BLaER1 treated with 17β-estradiol and CSF1 and Interleukin-3, amounts not matched to agents 10 nM and 100 nM (cell line): ENCODE results near the gene GRAPL.
"Not testable (repeated sequence)": the region's sequence is repeated elsewhere in the genome, so short reads cannot be mapped to it uniquely, and the experiment has no call there.

Source experiments
- H3K27ac ChIP-seq, 11 experiments: shearing (Covaris generic); formaldehyde crosslinking; 2 replicates each; pipeline ENCODE4 v1.8.1; 2022
- H3K27me3 ChIP-seq, 11 experiments: shearing (Covaris generic); formaldehyde crosslinking; 2 replicates each; pipeline ENCODE4 v1.8.1; 2022
- H3K36me3 ChIP-seq, 11 experiments: shearing (Covaris generic); formaldehyde crosslinking; 2 replicates each; pipeline ENCODE4 v1.8.1; 2022
- H3K4me1 ChIP-seq, 10 experiments: shearing (Covaris generic); formaldehyde crosslinking; 2 replicates each; pipeline ENCODE4 v1.8.1; 2022
- H3K4me2 ChIP-seq, 11 experiments: shearing (Covaris generic); formaldehyde crosslinking; 2 replicates each; pipeline ENCODE4 v1.8.1; 2022
- H3K4me3 ChIP-seq, 10 experiments: shearing (Covaris generic); formaldehyde crosslinking; 2 replicates each; pipeline ENCODE4 v1.8.1; 2022
- H3K9ac ChIP-seq, 11 experiments: shearing (Covaris generic); formaldehyde crosslinking; 2 replicates each; pipeline ENCODE4 v1.8.1; 2022
- H3K9me3 ChIP-seq, 11 experiments: shearing (Covaris generic); formaldehyde crosslinking; replicated peaks in 1 of 11; 2 replicates each; pipeline ENCODE4 v1.8.1; 2022
- H4K20me1 ChIP-seq, 11 experiments: shearing (Covaris generic); formaldehyde crosslinking; 2 replicates each; pipeline ENCODE4 v1.8.1; 2022

The GRAPL gene

GRCh38 chr17:19127148-19127980 is at the start of gene GRAPL:
GRAPL (plus strand) TSS chr17:19127589; CDS start chr17:19127620, 31 bp downstream.
- not testable (repeated sequence) for H3K4me3 ChIP-seq, H3K27me3 ChIP-seq, H3K36me3 ChIP-seq, H4K20me1 ChIP-seq, H3K4me2 ChIP-seq, H3K9me3 ChIP-seq, H3K4me1 ChIP-seq, H3K9ac ChIP-seq
- H3K27ac ChIP-seq: peak within 1 kb of the TSS in 2 of 11 experiments; percentile 48 to 57; a peak in 3 of 22 replicates

GRCh38 chr17:19088804-19089685 is 38.3 kb upstream of the GRAPL start:
- not testable (repeated sequence) for H3K9me3 ChIP-seq, H3K4me3 ChIP-seq, H3K9ac ChIP-seq, H3K4me1 ChIP-seq, H4K20me1 ChIP-seq, H3K27ac ChIP-seq, H3K36me3 ChIP-seq, H3K4me2 ChIP-seq
- peaks cover 5 to 22% (median 16%) of the 10 kb centered on the region in 11 experiments; a peak in 21 of 22 replicates for H3K27me3 ChIP-seq

- not testable (repeated sequence) for H3K4me1 ChIP-seq, H4K20me1 ChIP-seq, H3K36me3 ChIP-seq, H3K4me3 ChIP-seq, H3K27ac ChIP-seq, H3K9ac ChIP-seq, H3K4me2 ChIP-seq, H3K9me3 ChIP-seq
- peaks cover 5 to 22% (median 16%) of the 10 kb centered on the region in 11 experiments; a peak in 21 of 22 replicates for H3K27me3 ChIP-seq
Observed at GRCh38 chr17:19090058-19090772, 37.2 kb upstream of the GRAPL start.

- H3K27ac ChIP-seq, H3K4me2 ChIP-seq: not testable (repeated sequence)
Observed at GRCh38 chr17:19092737-19093683, 34.4 kb upstream of the GRAPL start.

GRCh38 chr17:19093684-19094438 is 33.5 kb upstream of the GRAPL start:
- H3K4me2 ChIP-seq, H3K27ac ChIP-seq, H3K9me3 ChIP-seq: not testable (repeated sequence)

More at GRCh38 chr17:19092737-19093683, 34.4 kb upstream of the GRAPL start:
- H3K27me3 ChIP-seq: peaks cover 5 to 16% (median 15%) of the 10 kb centered on the region in 11 experiments; a peak in 21 of 22 replicates
- H3K36me3 ChIP-seq, H4K20me1 ChIP-seq, H3K4me3 ChIP-seq, H3K4me1 ChIP-seq, H3K9ac ChIP-seq, H3K9me3 ChIP-seq: not testable (repeated sequence)

GRCh38 chr17:19108517-19108916 is 18.9 kb upstream of the GRAPL start:
- H3K4me3 ChIP-seq, H3K4me1 ChIP-seq, H3K9me3 ChIP-seq, H3K9ac ChIP-seq, H3K36me3 ChIP-seq, H3K4me2 ChIP-seq, H4K20me1 ChIP-seq, H3K27ac ChIP-seq: not testable (repeated sequence)
- peaks cover 3 to 21% (median 17%) of the 10 kb centered on the region in 11 experiments; a peak in 20 of 22 replicates for H3K27me3 ChIP-seq

More at GRCh38 chr17:19093684-19094438, 33.5 kb upstream of the GRAPL start:
- H4K20me1 ChIP-seq, H3K4me1 ChIP-seq, H3K4me3 ChIP-seq, H3K36me3 ChIP-seq, H3K9ac ChIP-seq: not testable (repeated sequence)
- peaks cover 5 to 15% (median 13%) of the 10 kb centered on the region in 11 experiments; a peak in 21 of 22 replicates for H3K27me3 ChIP-seq

- H3K9ac ChIP-seq: peak overlapping the region in 1 of 11 experiments; percentile 75; a peak in 2 of 22 replicates
- not testable (repeated sequence) for H3K27ac ChIP-seq, H3K4me1 ChIP-seq, H3K36me3 ChIP-seq, H3K9me3 ChIP-seq, H4K20me1 ChIP-seq
- H3K4me2 ChIP-seq: peak overlapping the region in 6 of 11 experiments; percentile 82 to 88 (median 85); a peak in 7 of 22 replicates
- H3K27me3 ChIP-seq: peaks cover 3 to 21% (median 17%) of the 10 kb centered on the region in 11 experiments; a peak in 20 of 22 replicates
- H3K4me3 ChIP-seq: peak overlapping the region in 8 of 10 experiments; percentile 51 to 67 (median 58); a peak in 13 of 20 replicates
Observed at GRCh38 chr17:19110189-19111097, 16.9 kb upstream of the GRAPL start.

- not testable (repeated sequence) for H3K9me3 ChIP-seq, H3K4me1 ChIP-seq, H4K20me1 ChIP-seq, H3K36me3 ChIP-seq
- Histone ChIP-seq H3K9ac (peak overlapping the region; percentile 60 to 76 (median 69); a peak in 19 of 22 replicates), H3K27ac (peak overlapping the region in 6 of 11 experiments; percentile 25 to 60 (median 51); a peak in 9 of 22 replicates), H3K27me3 (peaks cover 3 to 17% (median 13%) of the 10 kb centered on the region in 11 experiments; a peak in 20 of 22 replicates), H3K4me2 (peak overlapping the region; percentile 80 to 89 (median 85)), H3K4me3 (peak overlapping the region; percentile 51 to 67 (median 57))
Observed at GRCh38 chr17:19111111-19111711, 16.2 kb upstream of the GRAPL start.

- Histone ChIP-seq H3K27ac (peak overlapping the region in 10 of 11 experiments; percentile 46 to 78 (median 63); a peak in 15 of 22 replicates), H3K27me3 (peaks cover 3 to 14% (median 12%) of the 10 kb centered on the region in 11 experiments; a peak in 18 of 22 replicates), H3K9ac (peak overlapping the region; percentile 68 to 79 (median 76)), H3K4me3 (peak overlapping the region; percentile 51 to 63 (median 56); a peak in 17 of 20 replicates), H3K4me2 (peak overlapping the region; percentile 82 to 90 (median 86); a peak in 21 of 22 replicates)
- not testable (repeated sequence) for H3K36me3 ChIP-seq, H3K4me1 ChIP-seq, H3K9me3 ChIP-seq, H4K20me1 ChIP-seq
Observed at GRCh38 chr17:19111801-19112458, 15.5 kb upstream of the GRAPL start.

GRCh38 chr17:19112459-19112826 is 14.9 kb upstream of the GRAPL start:
- H3K27ac ChIP-seq, H4K20me1 ChIP-seq, H3K9me3 ChIP-seq, H3K4me1 ChIP-seq, H3K4me2 ChIP-seq, H3K9ac ChIP-seq, H3K36me3 ChIP-seq, H3K4me3 ChIP-seq: not testable (repeated sequence)
- H3K27me3 ChIP-seq: peaks cover 3 to 11% (median 9%) of the 10 kb centered on the region in 11 experiments; a peak in 18 of 22 replicates
